Activated CD8-positive, alpha-beta memory T cell treated with anti-CD3 and anti-CD28 coated beads for 4 hours (primary cell): ENCODE measurements around the gene NFATC4.
A peak's percentile ranks its signal among the peaks of the same experiment; 100 is the strongest.
"Not testable (repeated sequence)": the region's sequence is repeated elsewhere in the genome, so short reads cannot be mapped to it uniquely, and the experiment has no call there.

Source experiments
- DNase-seq, 2 donors: peaks; one replicate each; pipeline ENCODE4 v3.0.0-alpha.2; 2020; ENCODE audit warnings: low read depth in 2 of 2

Gene NFATC4

DNA sequence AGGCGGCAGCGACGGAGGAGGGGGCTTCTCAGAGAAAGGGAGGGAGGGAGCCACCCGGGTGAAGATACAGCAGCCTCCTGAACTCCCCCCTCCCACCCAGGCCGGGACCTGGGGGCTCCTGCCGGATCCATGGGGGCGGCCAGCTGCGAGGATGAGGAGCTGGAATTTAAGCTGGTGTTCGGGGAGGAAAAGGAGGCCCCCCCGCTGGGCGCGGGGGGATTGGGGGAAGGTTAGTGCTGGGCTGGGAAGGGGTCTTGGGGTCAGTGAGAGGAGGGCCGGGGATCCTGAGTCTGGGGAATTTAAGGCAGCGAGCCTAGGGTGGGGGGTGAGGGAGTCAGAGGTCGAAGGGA, 203 bp downstream of the NFATC4 start:
- DNase-seq, result no peak

DNA sequence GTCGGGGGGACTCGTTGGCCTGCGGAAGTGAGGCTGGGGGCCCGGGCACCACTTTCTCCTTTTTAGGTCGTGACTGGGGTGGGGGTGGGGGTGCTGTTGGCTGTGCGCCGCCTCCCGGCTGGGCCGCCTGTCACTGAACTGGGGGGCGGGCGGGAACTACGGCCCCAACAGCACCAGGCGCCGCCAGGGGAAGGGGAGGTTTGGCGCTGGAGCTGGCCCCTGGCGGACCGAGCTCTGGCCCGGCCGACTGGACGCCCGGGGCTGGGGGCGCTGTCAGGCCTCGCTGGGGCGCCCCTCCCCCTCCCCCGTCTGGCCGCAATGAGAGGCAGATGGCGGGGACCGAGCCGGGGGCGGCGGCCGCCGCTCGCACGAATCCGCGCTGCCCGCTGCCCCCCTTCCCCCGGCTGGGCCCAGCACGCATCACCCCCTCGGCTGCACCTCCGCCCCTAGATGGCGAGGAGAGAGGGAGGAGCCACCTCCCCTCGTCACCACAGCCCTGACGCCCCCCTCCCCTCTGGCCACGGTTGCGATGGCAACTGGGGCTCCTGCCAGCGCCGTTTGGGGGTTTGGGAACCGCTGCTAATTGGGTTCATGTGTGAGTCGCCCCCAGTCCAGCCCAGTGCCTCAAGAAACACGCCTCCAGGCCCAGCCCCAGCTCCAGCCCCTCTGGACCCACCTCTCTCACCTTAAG, 723 bp downstream of the NFATC4 start:
- DNase-seq, result peak in 1 of 2 donors; percentile 17

DNA sequence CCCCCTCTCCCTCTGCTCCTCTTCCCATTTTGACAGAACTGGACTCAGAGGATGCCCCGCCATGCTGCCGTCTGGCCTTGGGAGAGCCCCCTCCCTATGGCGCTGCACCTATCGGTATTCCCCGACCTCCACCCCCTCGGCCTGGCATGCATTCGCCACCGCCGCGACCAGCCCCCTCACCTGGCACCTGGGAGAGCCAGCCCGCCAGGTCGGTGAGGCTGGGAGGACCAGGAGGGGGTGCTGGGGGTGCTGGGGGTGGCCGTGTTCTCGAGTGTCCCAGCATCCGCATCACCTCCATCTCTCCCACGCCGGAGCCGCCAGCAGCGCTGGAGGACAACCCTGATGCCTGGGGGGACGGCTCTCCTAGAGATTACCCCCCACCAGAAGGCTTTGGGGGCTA, 1.5 kb downstream of the NFATC4 start:
- DNase-seq, result no peak

DNA sequence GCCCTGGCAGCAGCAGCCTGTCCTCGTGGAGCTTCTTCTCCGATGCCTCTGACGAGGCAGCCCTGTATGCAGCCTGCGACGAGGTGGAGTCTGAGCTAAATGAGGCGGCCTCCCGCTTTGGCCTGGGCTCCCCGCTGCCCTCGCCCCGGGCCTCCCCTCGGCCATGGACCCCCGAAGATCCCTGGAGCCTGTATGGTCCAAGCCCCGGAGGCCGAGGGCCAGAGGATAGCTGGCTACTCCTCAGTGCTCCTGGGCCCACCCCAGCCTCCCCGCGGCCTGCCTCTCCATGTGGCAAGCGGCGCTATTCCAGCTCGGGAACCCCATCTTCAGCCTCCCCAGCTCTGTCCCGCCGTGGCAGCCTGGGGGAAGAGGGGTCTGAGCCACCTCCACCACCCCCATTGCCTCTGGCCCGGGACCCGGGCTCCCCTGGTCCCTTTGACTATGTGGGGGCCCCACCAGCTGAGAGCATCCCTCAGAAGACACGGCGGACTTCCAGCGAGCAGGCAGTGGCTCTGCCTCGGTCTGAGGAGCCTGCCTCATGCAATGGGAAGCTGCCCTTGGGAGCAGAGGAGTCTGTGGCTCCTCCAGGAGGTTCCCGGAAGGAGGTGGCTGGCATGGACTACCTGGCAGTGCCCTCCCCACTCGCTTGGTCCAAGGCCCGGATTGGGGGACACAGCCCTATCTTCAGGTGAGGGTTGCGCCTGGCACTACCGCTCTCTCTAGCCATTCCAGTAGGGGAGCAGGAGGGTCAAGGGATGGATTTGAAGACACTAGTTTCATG, 2.1 kb downstream of the NFATC4 start:
- no peak for DNase-seq

DNA sequence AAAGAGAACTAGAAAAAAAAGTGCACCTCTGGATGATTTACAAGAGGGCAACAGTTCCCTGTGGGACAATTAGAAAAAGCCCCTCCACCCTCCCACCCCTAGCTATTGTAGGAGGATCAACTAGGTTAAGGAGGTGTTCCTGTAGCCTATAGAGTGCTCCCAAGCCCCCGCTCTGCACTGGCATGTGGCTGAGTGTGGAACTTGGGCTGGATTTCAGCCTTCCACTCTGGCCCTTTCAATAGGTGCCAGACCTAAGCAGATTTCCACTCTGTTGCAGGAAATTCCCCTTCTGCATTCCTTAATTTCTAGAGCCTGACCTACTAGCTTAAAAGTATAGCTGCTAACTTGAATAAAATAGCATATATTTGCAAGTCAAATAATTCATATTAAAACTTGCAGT, 2.8 kb downstream of the NFATC4 start:
- no peak for DNase-seq

GRCh38 chr14:24371605-24372004, 3.6 kb downstream of the NFATC4 start:
- DNase-seq, result not testable (repeated sequence)

GRCh38 chr14:24372701-24373416, 4.9 kb downstream of the NFATC4 start:
- no peak for DNase-seq

- no peak for DNase-seq
Measured at GRCh38 chr14:24376448-24377070, 8.6 kb downstream of the NFATC4 start.

- DNase-seq, result no peak
Measured at GRCh38 chr14:24377126-24377525, 9.1 kb downstream of the NFATC4 start.

GRCh38 chr14:24377657-24378056, 9.7 kb downstream of the NFATC4 start:
- DNase-seq, result no peak

DNA sequence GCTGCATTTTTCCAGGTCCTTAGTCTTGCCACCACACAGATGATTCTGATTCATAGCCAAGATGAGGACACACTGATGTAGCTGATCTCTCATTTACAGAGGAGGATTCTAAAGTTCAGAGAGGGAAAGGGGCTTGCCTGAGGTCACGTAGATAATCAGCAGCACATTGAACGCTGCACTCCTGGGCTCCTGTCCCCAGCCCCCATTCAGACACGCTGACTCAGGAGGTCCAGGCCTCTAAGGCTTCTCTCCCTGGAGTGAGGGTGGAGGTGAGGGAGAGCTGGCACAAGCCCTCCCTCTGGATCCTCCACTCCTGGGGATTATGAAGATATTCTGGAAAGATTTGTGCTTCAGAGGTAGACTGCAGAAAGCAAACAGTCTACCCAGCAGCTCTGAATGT, 10.3 kb downstream of the NFATC4 start:
- no peak for DNase-seq

- no peak for DNase-seq
Measured at GRCh38 chr14:24378981-24379906, 11.3 kb downstream of the NFATC4 start.

DNA sequence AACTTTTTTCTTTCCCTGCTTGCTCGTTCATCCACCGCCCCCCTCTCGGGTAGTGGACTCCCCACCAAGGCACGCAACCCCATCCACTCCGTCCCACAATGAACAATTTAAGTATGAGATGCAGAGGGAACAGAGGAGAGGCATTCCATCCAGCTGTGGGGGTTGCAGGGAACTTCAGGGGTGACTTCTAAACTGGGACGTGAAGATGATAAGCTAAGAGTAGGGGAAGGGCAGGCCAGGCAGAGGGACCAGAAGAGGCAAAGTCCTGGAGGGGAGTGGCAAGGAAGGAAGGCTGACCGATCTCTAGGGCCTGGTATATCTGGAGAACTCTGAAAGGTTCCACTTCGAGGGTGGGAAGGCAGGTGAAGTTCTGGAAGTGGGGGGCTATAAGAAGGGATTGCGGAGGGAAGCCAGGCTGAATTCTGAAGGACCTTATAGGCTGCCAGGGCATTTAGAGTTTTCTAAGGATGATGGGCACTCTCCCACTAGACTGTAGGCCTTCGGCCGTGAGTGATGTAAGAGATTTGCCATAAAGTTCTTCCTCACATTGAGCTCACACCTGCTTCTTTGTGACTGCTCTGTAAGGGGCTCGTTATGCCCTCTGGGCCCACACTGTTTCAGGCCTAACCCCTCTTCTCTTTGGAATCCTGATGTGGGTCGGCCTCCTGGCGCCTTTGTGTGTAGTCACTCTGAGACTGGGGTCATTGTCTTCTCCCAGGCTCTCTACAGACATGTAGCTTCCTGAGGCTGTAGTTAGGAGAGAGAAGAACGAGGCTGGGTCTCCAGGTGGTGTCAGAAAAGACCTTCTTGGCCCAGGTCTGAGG, 12.1 kb downstream of the NFATC4 start:
- DNase-seq, result no peak

DNA sequence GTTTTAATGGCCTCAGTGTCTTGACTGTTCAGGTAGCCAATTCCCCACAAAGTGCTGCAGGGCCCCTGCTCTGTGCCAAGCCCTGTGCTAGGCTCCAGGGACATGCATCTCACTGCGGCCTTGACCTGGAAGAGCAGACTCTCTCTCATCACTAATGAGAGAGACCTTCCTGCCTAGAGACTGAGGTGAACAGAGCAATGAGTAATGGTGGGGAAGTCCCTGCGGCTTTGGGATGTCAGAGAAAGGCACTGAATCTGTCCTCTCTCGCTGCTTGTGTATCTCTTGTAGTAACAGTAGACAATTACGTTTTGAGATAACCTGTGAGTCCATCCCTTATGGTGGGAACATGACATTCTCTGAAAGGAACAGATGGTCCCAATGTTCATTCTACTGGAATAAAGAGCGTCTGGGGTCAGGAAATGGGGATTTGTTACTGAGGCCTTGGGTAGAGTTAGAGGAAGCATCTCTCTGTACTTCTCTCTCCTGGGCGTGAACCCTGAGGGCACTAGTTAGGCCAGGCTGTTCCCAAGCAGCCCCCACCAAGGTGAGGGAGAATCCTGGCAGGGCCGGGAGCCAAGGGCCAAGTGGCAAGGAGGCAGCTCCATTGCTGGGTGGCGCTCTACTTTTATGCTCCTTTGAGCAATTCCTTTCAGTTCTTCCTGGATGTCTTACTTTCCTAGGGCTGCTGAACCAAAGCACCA, 13.5 kb downstream of the NFATC4 start:
- no peak for DNase-seq

- no peak for DNase-seq
Measured at GRCh38 chr14:24382064-24382371, 14.0 kb downstream of the NFATC4 start.

DNA sequence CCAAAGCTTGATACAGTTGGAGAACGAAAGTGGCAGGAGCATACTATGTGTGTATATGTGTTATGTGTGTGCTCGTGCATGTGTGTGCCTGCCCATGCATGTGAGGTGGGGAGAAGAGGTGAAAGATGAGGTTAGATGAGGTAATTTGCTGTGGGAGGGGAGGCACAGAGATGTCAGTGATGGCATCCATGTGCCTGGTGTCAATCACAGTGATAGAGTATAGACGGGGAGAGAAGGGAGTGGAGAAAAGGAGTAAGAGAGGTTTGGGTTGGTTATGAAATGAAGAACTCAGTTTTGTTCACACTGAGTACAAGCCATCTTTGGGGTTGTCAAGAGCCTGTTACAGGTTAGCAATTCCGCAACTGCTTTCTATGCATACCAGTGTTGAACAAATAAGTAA, 16.2 kb downstream of the NFATC4 start:
- no peak for DNase-seq

DNA sequence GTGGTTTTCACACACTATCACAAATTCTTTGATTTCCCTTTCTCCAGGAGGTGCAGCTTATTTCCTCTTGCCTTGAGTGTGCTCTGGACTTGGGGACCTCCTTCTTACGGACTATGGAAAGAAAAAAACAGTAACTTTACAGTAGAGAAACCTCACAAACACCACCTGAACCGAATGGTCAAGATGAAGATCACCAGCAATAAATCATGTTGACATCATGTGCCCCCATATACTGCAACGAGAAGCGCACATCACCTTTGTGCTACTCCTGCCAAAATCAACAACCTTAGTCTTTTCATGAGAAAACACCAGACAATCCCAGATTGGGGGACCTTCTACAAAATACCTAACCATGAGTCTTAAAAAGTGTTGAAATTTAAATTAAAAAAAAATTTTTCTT, 17.5 kb downstream of the NFATC4 start:
- no peak for DNase-seq

GRCh38 chr14:24387009-24387345, 19.0 kb downstream of the NFATC4 start:
- no peak for DNase-seq

- not testable (repeated sequence) for DNase-seq
Measured at GRCh38 chr14:24387579-24387978, 19.6 kb downstream of the NFATC4 start.
